ENCODE results near the gene EPHB1.
"Not testable (repeated sequence)": the region's sequence is repeated elsewhere in the genome, so short reads cannot be mapped to it uniquely, and the experiment has no call there.

The EPHB1 gene

GRCh38 chr3:135226057-135226456 lies 431.0 kb downstream of the EPHB1 start:
- Histone ChIP-seq H3K9ac (ENCODE audit: insufficient read length) (no peak overlapping the region), H3K36me3 (ENCODE audit: insufficient read depth, low read length) (no peaks in the 10 kb centered on the region), H3K9me3 (ENCODE audit: low read depth, low read length) (no peaks in the 10 kb centered on the region), H3K4me3 (no peak overlapping the region), H3K27ac (no peak overlapping the region)
- TF ChIP-seq POLR2AphosphoS5 (IDR thresholded peaks at IDR 0.05; ENCODE audit: borderline replicate concordance, low read depth, low read length) (no peak), FOXP2 (optimal IDR thresholded peaks at IDR 0.05; ENCODE audit: control extremely low read depth, extremely low read length, insufficient read depth) (no peak), EZH2 (IDR thresholded peaks at IDR 0.05) (no peak)
- DNase-seq (ENCODE audit: low read depth, low spot score): no peak

GRCh38 chr3:135228201-135228600 lies 433.1 kb downstream of the EPHB1 start:
- no peaks in the 10 kb centered on the region for H3K36me3 ChIP-seq (ENCODE audit: insufficient read depth, low read length)
- H3K4me3 ChIP-seq: no peak overlapping the region
- no peak overlapping the region for H3K9ac ChIP-seq (ENCODE audit: insufficient read length)
- TF ChIP-seq FOXP2 (optimal IDR thresholded peaks at IDR 0.05; ENCODE audit: control extremely low read depth, extremely low read length, insufficient read depth): no peak
- TF ChIP-seq EZH2 (IDR thresholded peaks at IDR 0.05): no peak
- TF ChIP-seq POLR2AphosphoS5 (IDR thresholded peaks at IDR 0.05; ENCODE audit: borderline replicate concordance, low read depth, low read length): no peak
- H3K9me3 ChIP-seq (ENCODE audit: low read depth, low read length): no peaks in the 10 kb centered on the region
- no peak for DNase-seq (ENCODE audit: low read depth, low spot score)
- H3K27ac ChIP-seq: no peak overlapping the region

- Histone ChIP-seq H3K9ac (ENCODE audit: insufficient read length) (no peak overlapping the region), H3K27ac (no peak overlapping the region), H3K9me3 (ENCODE audit: low read depth, low read length) (no peaks in the 10 kb centered on the region), H3K36me3 (ENCODE audit: insufficient read depth, low read length) (no peaks in the 10 kb centered on the region), H3K4me3 (no peak overlapping the region)
- DNase-seq (ENCODE audit: low read depth, low spot score): no peak
- TF ChIP-seq FOXP2 (optimal IDR thresholded peaks at IDR 0.05; ENCODE audit: control extremely low read depth, extremely low read length, insufficient read depth): no peak
- no peak for TF ChIP-seq EZH2 (IDR thresholded peaks at IDR 0.05)
- no peak for TF ChIP-seq POLR2AphosphoS5 (IDR thresholded peaks at IDR 0.05; ENCODE audit: borderline replicate concordance, low read depth, low read length)
Measured at GRCh38 chr3:135229018-135229495, 434.0 kb downstream of the EPHB1 start.

GRCh38 chr3:135231737-135232136 lies 436.7 kb downstream of the EPHB1 start:
- Histone ChIP-seq H3K9me3 (ENCODE audit: low read depth, low read length) (no peaks in the 10 kb centered on the region), H3K36me3 (ENCODE audit: insufficient read depth, low read length) (no peaks in the 10 kb centered on the region), H3K9ac (ENCODE audit: insufficient read length) (no peak overlapping the region), H3K4me3 (no peak overlapping the region), H3K27ac (no peak overlapping the region)
- no peak for DNase-seq (ENCODE audit: low read depth, low spot score)
- TF ChIP-seq EZH2 (IDR thresholded peaks at IDR 0.05): no peak
- no peak for TF ChIP-seq FOXP2 (optimal IDR thresholded peaks at IDR 0.05; ENCODE audit: control extremely low read depth, extremely low read length, insufficient read depth)
- TF ChIP-seq POLR2AphosphoS5 (IDR thresholded peaks at IDR 0.05; ENCODE audit: borderline replicate concordance, low read depth, low read length): no peak

GRCh38 chr3:135232226-135232625 lies 437.2 kb downstream of the EPHB1 start:
- Histone ChIP-seq H3K9me3 (ENCODE audit: low read depth, low read length) (no peaks in the 10 kb centered on the region), H3K27ac (no peak overlapping the region), H3K9ac (ENCODE audit: insufficient read length) (no peak overlapping the region)

GRCh38 chr3:135233476-135233875 lies 438.4 kb downstream of the EPHB1 start:
- not testable (repeated sequence) for H3K36me3 ChIP-seq (ENCODE audit: insufficient read depth, low read length); H3K9ac ChIP-seq (ENCODE audit: insufficient read length); DNase-seq (ENCODE audit: low read depth, low spot score); H3K4me3 ChIP-seq; H3K27ac ChIP-seq; H3K9me3 ChIP-seq (ENCODE audit: low read depth, low read length)

More at GRCh38 chr3:135232226-135232625, 437.2 kb downstream of the EPHB1 start:
- H3K36me3 ChIP-seq (ENCODE audit: insufficient read depth, low read length): no peaks in the 10 kb centered on the region
- no peak overlapping the region for H3K4me3 ChIP-seq
- no peak for DNase-seq (ENCODE audit: low read depth, low spot score)
- TF ChIP-seq EZH2 (IDR thresholded peaks at IDR 0.05) (no peak), FOXP2 (optimal IDR thresholded peaks at IDR 0.05; ENCODE audit: control extremely low read depth, extremely low read length, insufficient read depth) (no peak), POLR2AphosphoS5 (IDR thresholded peaks at IDR 0.05; ENCODE audit: borderline replicate concordance, low read depth, low read length) (no peak)

GRCh38 chr3:135235541-135235940 lies 440.5 kb downstream of the EPHB1 start:
- Histone ChIP-seq H3K36me3 (ENCODE audit: insufficient read depth, low read length) (no peaks in the 10 kb centered on the region), H3K9ac (ENCODE audit: insufficient read length) (no peak overlapping the region), H3K9me3 (ENCODE audit: low read depth, low read length) (no peaks in the 10 kb centered on the region), H3K4me3 (no peak overlapping the region), H3K27ac (no peak overlapping the region)
- DNase-seq (ENCODE audit: low read depth, low spot score): no peak
- TF ChIP-seq FOXP2 (optimal IDR thresholded peaks at IDR 0.05; ENCODE audit: control extremely low read depth, extremely low read length, insufficient read depth): no peak
- no peak for TF ChIP-seq EZH2 (IDR thresholded peaks at IDR 0.05)
- TF ChIP-seq POLR2AphosphoS5 (IDR thresholded peaks at IDR 0.05; ENCODE audit: borderline replicate concordance, low read depth, low read length): no peak

GRCh38 chr3:135237371-135238143 lies 442.5 kb downstream of the EPHB1 start:
- no peak overlapping the region for H3K4me3 ChIP-seq
- no peaks in the 10 kb centered on the region for H3K9me3 ChIP-seq (ENCODE audit: low read depth, low read length)
- no peak for DNase-seq (ENCODE audit: low read depth, low spot score)
- H3K36me3 ChIP-seq (ENCODE audit: insufficient read depth, low read length): no peaks in the 10 kb centered on the region
- H3K27ac ChIP-seq: no peak overlapping the region
- no peak overlapping the region for H3K9ac ChIP-seq (ENCODE audit: insufficient read length)
- TF ChIP-seq EZH2 (IDR thresholded peaks at IDR 0.05) (no peak), POLR2AphosphoS5 (IDR thresholded peaks at IDR 0.05; ENCODE audit: borderline replicate concordance, low read depth, low read length) (no peak), FOXP2 (optimal IDR thresholded peaks at IDR 0.05; ENCODE audit: control extremely low read depth, extremely low read length, insufficient read depth) (no peak)
